Ectodermal cell (in vitro differentiated cells): ENCODE data around the gene RBM25. TPM values are rescaled to one million over a fixed set of nuclear protein-coding genes. Genes with fewer than 3 reads are reported as not detected.
"Not testable (repeated sequence)": the region's sequence is repeated elsewhere in the genome, so short reads cannot be mapped to it uniquely, and the experiment has no call there.

Experiments used
- H3K27ac ChIP-seq: 2 replicates; pipeline ENCODE4 v1.7.0; 2013; ENCODE audit warnings: mild to moderate bottlenecking, low read depth, low read length; ENCODE audit not compliant: insufficient read depth, poor library complexity, severe bottlenecking
- H3K27me3 ChIP-seq: 2 replicates; pipeline ENCODE4 v1.7.0; 2013; ENCODE audit warnings: mild to moderate bottlenecking, low read length; ENCODE audit not compliant: insufficient read depth, control insufficient read depth, poor library complexity, severe bottlenecking
- H3K36me3 ChIP-seq: one replicate; pipeline ENCODE4 v1.7.0; 2013; ENCODE audit warnings: low read length; ENCODE audit not compliant: control insufficient read depth, insufficient read depth
- H3K4me1 ChIP-seq: one replicate; pipeline ENCODE4 v1.7.0; 2013; ENCODE audit warnings: low read length; ENCODE audit not compliant: control insufficient read depth, insufficient read depth
- H3K4me3 ChIP-seq: 2 replicates; pipeline ENCODE4 v1.7.0; 2013; ENCODE audit warnings: low read depth, low read length, control low read depth; ENCODE audit not compliant: insufficient read depth
- H3K9me3 ChIP-seq: 2 replicates; pipeline ENCODE4 v1.7.0; 2013; ENCODE audit warnings: mild to moderate bottlenecking, low read length, moderate library complexity; ENCODE audit not compliant: control insufficient read depth
- WGBS, 2 experiments: methylation state at CpG; one replicate each; pipeline ENCODE4 v1.1.7; 2013; ENCODE audit warnings: missing lambda C conversion rate in 2 of 2; 5-methylcytosine and 5-hydroxymethylcytosine counted together
- polyA plus RNA-seq, 4 experiments: library from polyadenylated mRNA; stranded (reverse); fragments of 50-300 nt; gene quantifications; one replicate each; pipeline ENCODE4 v1.2.3, GENCODE V29; 2013

RBM25 gene
- polyA plus RNA-seq (2013, experiment 1 of 4) = 119 TPM
- polyA plus RNA-seq (2013, experiment 2 of 4) = 131 TPM
- polyA plus RNA-seq (2013, experiment 3 of 4) = 95.5 TPM
- 106 TPM for polyA plus RNA-seq (2013, experiment 4 of 4)

GRCh38 chr14:73058224-73058921 lies at the start of gene RBM25:
Gene RBM25, plus strand, starts transcription at chr14:73058534. Its CDS starts 13,108 bp downstream, at chr14:73071642.
- 0% methylated on average over 57 of the region's 57 CpGs for WGBS, 2 experiments
- Histone ChIP-seq H3K27me3 (no peaks in the 10 kb centered on the region), H3K27ac (peak within 1 kb of the TSS; percentile 95), H3K9me3 (no peaks in the 10 kb centered on the region), H3K4me1 (peaks cover 3% of the 10 kb centered on the region), H3K36me3 (no peaks in the 10 kb centered on the region), H3K4me3 (peak within 1 kb of the TSS; percentile 96)

- H3K27ac ChIP-seq, H3K36me3 ChIP-seq, H3K27me3 ChIP-seq, H3K9me3 ChIP-seq, H3K4me3 ChIP-seq, H3K4me1 ChIP-seq: not testable (repeated sequence)
- 91 to 94% methylated on average over 7 of the region's 7 CpGs for WGBS, 2 experiments
These were observed 47.1 kb upstream of the RBM25 start for GRCh38 chr14:73011189-73011588.

- Histone ChIP-seq H3K27ac (no peak overlapping the region), H3K36me3 (peaks cover 3% of the 10 kb centered on the region), H3K27me3 (no peaks in the 10 kb centered on the region), H3K4me3 (no peak overlapping the region), H3K9me3 (no peaks in the 10 kb centered on the region), H3K4me1 (no peaks in the 10 kb centered on the region)
- WGBS, 2 experiments = 72 to 78% methylated on average over 2 of the region's 2 CpGs
These were observed 44.2 kb upstream of the RBM25 start for GRCh38 chr14:73014105-73014504.

GRCh38 chr14:73015552-73015951 lies 42.8 kb upstream of the RBM25 start:
- H3K36me3 ChIP-seq, H3K4me3 ChIP-seq, H3K4me1 ChIP-seq, H3K27me3 ChIP-seq, H3K27ac ChIP-seq, H3K9me3 ChIP-seq: not testable (repeated sequence)
- WGBS, 2 experiments = 93 to 96% methylated on average over 14 of the region's 14 CpGs

GRCh38 chr14:73016011-73016410 lies 42.3 kb upstream of the RBM25 start:
- not testable (repeated sequence) for H3K36me3 ChIP-seq, H3K4me3 ChIP-seq, H3K27ac ChIP-seq, H3K4me1 ChIP-seq, H3K9me3 ChIP-seq, H3K27me3 ChIP-seq
- 93% methylated on average over 10 of the region's 10 CpGs for WGBS, 2 experiments

- Histone ChIP-seq H3K4me3 (no peak overlapping the region), H3K36me3 (peaks cover 7% of the 10 kb centered on the region), H3K27me3 (no peaks in the 10 kb centered on the region), H3K27ac (no peak overlapping the region), H3K9me3 (no peaks in the 10 kb centered on the region), H3K4me1 (no peaks in the 10 kb centered on the region)
- 95 to 99% methylated on average over 3 to 4 of the region's 4 CpGs for WGBS, 2 experiments
These were observed 36.3 kb upstream of the RBM25 start for GRCh38 chr14:73022051-73022450.

GRCh38 chr14:73025544-73025943 lies 32.8 kb upstream of the RBM25 start:
- H3K27ac ChIP-seq = no peak overlapping the region
- H3K36me3 ChIP-seq = peaks cover 7% of the 10 kb centered on the region
- H3K27me3 ChIP-seq = no peaks in the 10 kb centered on the region
- H3K4me3 ChIP-seq = no peak overlapping the region
- no peaks in the 10 kb centered on the region for H3K9me3 ChIP-seq
- no peaks in the 10 kb centered on the region for H3K4me1 ChIP-seq
- 72 to 87% methylated on average over 3 of the region's 3 CpGs for WGBS, 2 experiments

- Histone ChIP-seq H3K36me3 (peaks cover 7% of the 10 kb centered on the region), H3K4me1 (no peaks in the 10 kb centered on the region), H3K27me3 (no peaks in the 10 kb centered on the region), H3K27ac (no peak overlapping the region), H3K9me3 (no peaks in the 10 kb centered on the region), H3K4me3 (peak overlapping the region; percentile 75)
- 12 to 13% methylated on average over 14 of the region's 21 CpGs for WGBS, 2 experiments
These were observed 32.0 kb upstream of the RBM25 start for GRCh38 chr14:73026243-73026844.

- Histone ChIP-seq H3K27ac (peak within 1 kb of the TSS; percentile 59), H3K36me3 (peaks cover 7% of the 10 kb centered on the region)
- WGBS, 2 experiments = 1 to 2% methylated on average over 42 of the region's 42 CpGs
These were observed 31.3 kb upstream of the RBM25 start, which contains the start of gene ZFYVE1 for GRCh38 chr14:73026845-73027542. Gene ZFYVE1, minus strand, starts transcription at chr14:73027106. Its CDS starts 2,598 bp downstream, at chr14:73024508.

GRCh38 chr14:73027546-73027945 lies 30.8 kb upstream of the RBM25 start:
- Histone ChIP-seq H3K4me1 (no peaks in the 10 kb centered on the region), H3K4me3 (peak overlapping the region; percentile 75)
- 58 to 61% methylated on average over 3 of the region's 3 CpGs for WGBS, 2 experiments

More at GRCh38 chr14:73026845-73027542, 31.3 kb upstream of the RBM25 start, which contains the start of gene ZFYVE1:
- no peaks in the 10 kb centered on the region for H3K4me1 ChIP-seq
- no peaks in the 10 kb centered on the region for H3K9me3 ChIP-seq
- peak within 1 kb of the TSS; percentile 75 for H3K4me3 ChIP-seq
- no peaks in the 10 kb centered on the region for H3K27me3 ChIP-seq

More at GRCh38 chr14:73027546-73027945, 30.8 kb upstream of the RBM25 start:
- H3K9me3 ChIP-seq = no peaks in the 10 kb centered on the region
- peaks cover 3% of the 10 kb centered on the region for H3K36me3 ChIP-seq
- no peaks in the 10 kb centered on the region for H3K27me3 ChIP-seq
- H3K27ac ChIP-seq = no peak overlapping the region
